ENCODE data around the gene NMNAT3.

The NMNAT3 gene

GRCh38 chr3:139541532-139542288 is 136.1 kb downstream of the NMNAT3 start:
- no peak for DNase-seq (ENCODE audit: low spot score)

GRCh38 chr3:139540651-139541531 is 136.9 kb downstream of the NMNAT3 start:
- DNase-seq (ENCODE audit: low spot score) = peak; percentile 62

- peak; percentile 76 for DNase-seq (ENCODE audit: low spot score)
Measured at GRCh38 chr3:139538733-139539132, 139.0 kb downstream of the NMNAT3 start.

- peak; percentile 91 for DNase-seq (ENCODE audit: low spot score)
Measured at GRCh38 chr3:139537795-139538621, 139.8 kb downstream of the NMNAT3 start.

- peak; percentile 93 for DNase-seq (ENCODE audit: low spot score)
Measured at GRCh38 chr3:139537361-139537760, 140.4 kb downstream of the NMNAT3 start.

- DNase-seq (ENCODE audit: low spot score) = peak; percentile 74
Measured at GRCh38 chr3:139534992-139535879, 142.5 kb downstream of the NMNAT3 start.

- DNase-seq (ENCODE audit: low spot score) = peak; percentile 85
Measured at GRCh38 chr3:139534455-139534812, 143.3 kb downstream of the NMNAT3 start.

- peak; percentile 83 for DNase-seq (ENCODE audit: low spot score)
Measured at GRCh38 chr3:139533781-139534454, 143.9 kb downstream of the NMNAT3 start.

- no peak for DNase-seq (ENCODE audit: low spot score)
Measured at GRCh38 chr3:139532976-139533375, 144.8 kb downstream of the NMNAT3 start.

GRCh38 chr3:139530717-139531116 is 147.1 kb downstream of the NMNAT3 start:
- no peak for DNase-seq (ENCODE audit: low spot score)

GRCh38 chr3:139529662-139530061 is 148.1 kb downstream of the NMNAT3 start:
- DNase-seq (ENCODE audit: low spot score) = no peak

GRCh38 chr3:139528924-139529323 is 148.8 kb downstream of the NMNAT3 start:
- no peak for DNase-seq (ENCODE audit: low spot score)

- no peak for DNase-seq (ENCODE audit: low spot score)
Measured at GRCh38 chr3:139528281-139528680, 149.5 kb downstream of the NMNAT3 start.

GRCh38 chr3:139527265-139527664 is 150.5 kb downstream of the NMNAT3 start:
- DNase-seq (ENCODE audit: low spot score) = no peak

- DNase-seq (ENCODE audit: low spot score) = no peak
Measured at GRCh38 chr3:139526146-139526545, 151.6 kb downstream of the NMNAT3 start.

GRCh38 chr3:139524841-139525636 is 152.7 kb downstream of the NMNAT3 start:
- no peak for DNase-seq (ENCODE audit: low spot score)

- DNase-seq (ENCODE audit: low spot score) = no peak
Measured at GRCh38 chr3:139523718-139524117, 154.1 kb downstream of the NMNAT3 start.

- no peak for DNase-seq (ENCODE audit: low spot score)
Measured at GRCh38 chr3:139523166-139523565, 154.6 kb downstream of the NMNAT3 start.

GRCh38 chr3:139522421-139522820 is 155.4 kb downstream of the NMNAT3 start:
- DNase-seq (ENCODE audit: low spot score) = peak; percentile 43

GRCh38 chr3:139521816-139522215 is 156.0 kb downstream of the NMNAT3 start:
- DNase-seq (ENCODE audit: low spot score) = no peak

All from SW480 (cell line).